ENCODE measurements around the gene CELF4.

Gene CELF4

DNA sequence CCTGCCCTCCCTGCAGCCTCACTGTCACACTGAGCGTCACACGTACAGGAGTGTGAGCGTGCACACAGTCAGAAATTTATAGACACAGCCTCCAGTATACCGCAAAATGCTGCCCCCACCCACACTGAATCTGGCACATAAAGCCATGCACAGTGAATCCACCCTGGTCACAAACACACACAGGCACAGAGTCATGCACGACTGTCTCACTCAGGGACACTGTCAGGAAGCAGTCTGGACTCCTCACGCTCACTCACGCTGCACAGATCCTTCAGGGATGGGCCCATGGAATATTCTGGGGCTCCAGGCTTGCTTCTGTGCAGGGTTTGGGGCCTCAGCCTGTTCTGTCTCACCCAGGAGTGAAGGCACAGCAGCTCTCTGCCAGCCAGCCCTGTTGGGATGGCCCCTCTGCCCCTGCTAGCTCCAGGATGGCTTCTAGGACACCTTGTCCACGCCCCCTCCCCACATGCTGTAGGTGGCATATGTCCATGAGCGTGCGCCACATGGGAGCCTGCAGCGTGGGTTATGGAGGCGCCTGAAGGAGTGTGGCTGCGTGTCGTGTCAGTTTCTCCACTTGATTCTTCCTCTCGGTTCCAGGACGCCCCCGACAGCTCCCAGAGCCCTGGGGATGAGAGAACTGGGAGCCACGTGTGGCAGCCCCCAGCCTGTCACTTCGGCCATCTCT, 175.8 kb downstream of the CELF4 start:
- H3K4me3 ChIP-seq (ENCODE audit: low read length), result no peak overlapping the region
- no peak for TF ChIP-seq ZNF274 (IDR thresholded peaks at IDR 0.05; ENCODE audit: low read depth, low read length)

DNA sequence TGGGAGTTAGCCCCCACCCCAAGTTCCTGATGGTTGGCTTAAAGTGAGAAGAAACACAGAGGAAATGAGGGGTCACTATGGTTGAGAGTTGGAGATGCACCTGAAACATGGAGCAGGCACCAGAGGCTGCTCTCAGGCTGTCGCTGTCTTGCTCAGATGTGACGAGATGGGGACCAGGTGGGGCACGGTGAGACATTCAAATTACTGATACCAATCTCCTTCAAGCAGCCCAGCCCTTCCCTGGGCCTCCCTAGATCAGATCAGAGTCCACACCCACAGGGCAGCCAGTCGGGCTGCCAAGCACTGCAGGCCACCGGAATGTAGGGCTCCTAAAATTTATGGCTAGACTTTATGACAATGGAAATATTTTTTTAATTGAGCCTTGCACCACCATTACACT, 176.6 kb downstream of the CELF4 start:
- no peak for TF ChIP-seq ZNF274 (IDR thresholded peaks at IDR 0.05; ENCODE audit: low read depth, low read length)

GRCh38 chr18:37388413-37388812, 177.2 kb downstream of the CELF4 start:
- H3K4me3 ChIP-seq (ENCODE audit: low read length), result no peak overlapping the region
- TF ChIP-seq ZNF274 (IDR thresholded peaks at IDR 0.05; ENCODE audit: low read depth, low read length), result no peak

More for the DNA sequence above, 176.6 kb downstream of the CELF4 start:
- H3K4me3 ChIP-seq (ENCODE audit: low read length), result no peak overlapping the region

DNA sequence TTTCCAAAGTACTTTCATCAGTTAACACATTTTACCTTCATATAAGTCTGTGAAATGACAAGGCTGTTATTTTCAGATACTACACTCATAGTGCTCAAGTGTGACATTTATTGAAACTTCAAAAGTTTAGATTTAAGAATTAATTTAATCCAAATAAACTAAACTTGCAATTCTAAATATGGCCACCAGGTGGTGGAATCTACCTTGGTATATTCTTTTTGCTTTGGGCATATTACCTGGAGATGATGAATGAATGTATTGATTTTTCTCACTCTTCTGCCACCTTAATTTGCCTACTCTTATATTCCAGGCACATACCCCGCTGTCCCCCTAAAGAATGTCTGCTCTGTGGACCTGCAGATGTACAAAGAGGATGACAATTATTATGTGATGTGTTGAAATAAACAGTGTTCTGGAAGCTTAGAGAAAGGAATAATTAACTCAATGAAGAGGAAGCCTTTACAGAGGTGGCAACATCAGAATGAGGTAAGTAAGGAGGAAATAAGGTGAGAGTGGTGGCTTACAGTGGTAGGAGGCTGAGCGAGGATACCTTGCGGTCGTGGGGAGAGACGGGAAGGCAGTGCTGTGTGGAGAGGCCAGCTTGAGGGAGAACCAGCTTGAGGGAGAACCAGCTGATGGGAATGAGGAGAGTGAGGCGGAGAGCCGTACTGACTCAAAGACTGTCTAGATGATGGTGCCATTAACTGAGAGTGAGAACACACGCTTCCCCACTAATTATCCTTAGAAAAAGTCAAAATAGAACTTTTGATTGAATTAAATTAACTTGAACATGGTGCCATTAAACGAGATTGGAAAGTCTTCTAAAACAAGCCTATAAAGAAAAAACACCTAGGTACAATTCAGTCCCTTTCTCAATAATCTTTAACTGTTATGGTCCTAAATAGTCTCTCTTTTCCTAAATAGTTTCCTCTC, 179.5 kb downstream of the CELF4 start:
- no peak for TF ChIP-seq ZNF274 (IDR thresholded peaks at IDR 0.05; ENCODE audit: low read depth, low read length)
- no peak overlapping the region for H3K4me3 ChIP-seq (ENCODE audit: low read length)

GRCh38 chr18:37383846-37384595, 181.6 kb downstream of the CELF4 start:
- no peak overlapping the region for H3K4me3 ChIP-seq (ENCODE audit: low read length)
- no peak for TF ChIP-seq ZNF274 (IDR thresholded peaks at IDR 0.05; ENCODE audit: low read depth, low read length)

DNA sequence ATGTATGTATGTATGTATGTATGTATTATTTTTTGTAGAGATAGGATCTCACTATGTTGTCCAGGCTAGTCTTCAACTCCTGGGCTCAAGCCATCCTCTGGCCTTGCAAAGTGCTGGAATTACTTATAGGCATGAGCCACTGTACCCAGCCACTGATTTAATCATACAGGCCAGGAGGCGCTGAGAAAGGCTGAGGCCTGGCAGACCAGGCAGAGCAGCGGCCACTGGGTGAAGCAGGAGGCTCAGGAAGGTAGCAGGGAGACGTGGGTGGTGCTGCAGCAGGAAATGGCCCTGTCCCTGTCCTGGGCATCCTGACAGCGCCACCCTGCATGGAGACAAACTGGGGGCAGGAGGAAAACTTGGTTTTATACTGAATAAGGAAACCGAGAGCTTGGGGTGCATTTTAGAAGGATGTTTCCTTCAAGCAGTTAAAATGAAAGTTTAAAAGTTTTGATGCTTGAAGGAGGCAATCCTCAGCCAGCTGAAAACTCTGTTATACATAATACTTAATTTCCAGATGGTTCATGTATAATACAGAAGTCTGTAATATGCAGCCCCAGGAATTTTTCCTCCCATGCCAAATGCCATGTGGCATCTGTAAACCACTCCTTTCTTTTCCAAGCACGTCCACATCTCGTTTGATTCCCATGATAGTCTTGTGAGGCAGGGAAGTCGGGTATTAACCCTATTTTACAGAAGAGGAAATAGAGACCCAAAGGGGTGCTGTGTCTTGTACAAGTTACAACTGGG, 182.4 kb downstream of the CELF4 start:
- H3K4me3 ChIP-seq (ENCODE audit: low read length), result no peak overlapping the region
- TF ChIP-seq ZNF274 (IDR thresholded peaks at IDR 0.05; ENCODE audit: low read depth, low read length), result no peak

DNA sequence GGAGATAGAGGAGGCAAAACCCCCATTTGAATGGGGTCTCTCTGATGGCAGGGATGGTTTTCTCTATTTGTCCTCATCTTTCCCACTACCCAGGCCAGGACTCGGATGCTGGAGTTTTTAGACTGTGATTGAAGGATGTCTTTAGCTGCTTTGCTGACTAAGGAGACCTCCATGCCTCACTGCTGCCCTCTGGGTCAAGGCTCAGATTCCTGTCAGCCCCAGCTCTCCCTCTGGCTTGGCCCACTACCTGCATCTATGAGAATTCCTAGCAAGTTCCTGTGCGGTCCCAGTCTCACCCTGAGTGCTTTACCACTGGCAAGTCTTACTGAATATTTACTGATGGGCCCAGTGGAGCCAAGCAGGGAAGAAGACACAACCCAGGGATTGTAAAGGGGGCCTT, 184.0 kb downstream of the CELF4 start:
- H3K4me3 ChIP-seq (ENCODE audit: low read length), result no peak overlapping the region
- no peak for TF ChIP-seq ZNF274 (IDR thresholded peaks at IDR 0.05; ENCODE audit: low read depth, low read length)

DNA sequence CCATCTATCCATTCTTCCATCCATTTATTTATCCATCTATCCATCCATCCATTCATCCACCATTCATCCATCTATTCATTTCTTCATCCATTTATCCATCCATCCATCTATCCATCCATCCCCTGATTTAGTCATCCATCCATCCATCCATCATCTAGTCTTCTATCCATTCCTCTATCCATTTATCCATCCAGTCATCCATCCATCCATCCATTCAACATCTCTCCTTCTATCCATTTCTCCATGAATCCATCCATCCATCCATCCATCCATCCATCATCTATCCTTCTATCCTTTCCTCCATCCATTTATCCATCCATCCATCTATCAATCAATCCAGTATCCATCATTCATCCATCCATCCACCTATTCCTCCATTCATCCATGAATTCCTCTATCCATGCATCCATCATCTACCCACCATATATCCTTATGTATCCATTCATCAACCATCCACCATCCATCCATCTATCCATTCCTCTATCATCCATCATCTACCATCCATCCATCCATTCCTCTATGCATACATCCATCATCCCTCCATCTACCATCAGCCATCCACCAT, 185.0 kb downstream of the CELF4 start:
- no peak overlapping the region for H3K4me3 ChIP-seq (ENCODE audit: low read length)
- TF ChIP-seq ZNF274 (IDR thresholded peaks at IDR 0.05; ENCODE audit: low read depth, low read length), result no peak

- no peak overlapping the region for H3K4me3 ChIP-seq (ENCODE audit: low read length)
- no peak for TF ChIP-seq ZNF274 (IDR thresholded peaks at IDR 0.05; ENCODE audit: low read depth, low read length)
Measured at GRCh38 chr18:37378336-37379010, 187.1 kb downstream of the CELF4 start.

DNA sequence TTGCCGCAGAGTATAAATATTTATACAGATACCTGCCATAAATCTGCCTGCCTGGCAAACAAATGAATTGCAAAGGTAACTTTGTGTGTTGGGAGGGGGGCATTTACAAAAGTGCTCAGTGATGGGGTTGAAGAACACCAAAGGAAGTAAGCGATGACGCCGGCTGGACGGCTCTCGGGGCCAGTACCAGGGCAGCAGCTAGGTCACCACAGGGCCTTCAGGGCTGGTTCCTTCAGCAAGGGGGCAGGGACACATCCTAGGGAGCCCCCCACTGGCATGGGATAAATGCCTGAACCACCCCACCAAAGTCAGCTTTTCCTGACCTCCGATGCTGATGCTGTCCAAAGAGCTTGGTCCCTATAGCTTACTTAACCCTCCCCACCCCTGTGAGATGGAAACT, 190.4 kb downstream of the CELF4 start:
- no peak for TF ChIP-seq ZNF274 (IDR thresholded peaks at IDR 0.05; ENCODE audit: low read depth, low read length)
- H3K4me3 ChIP-seq (ENCODE audit: low read length), result no peak overlapping the region

- TF ChIP-seq ZNF274 (IDR thresholded peaks at IDR 0.05; ENCODE audit: low read depth, low read length), result no peak
- H3K4me3 ChIP-seq (ENCODE audit: low read length), result no peak overlapping the region
Measured at GRCh38 chr18:37368110-37368954, 197.3 kb downstream of the CELF4 start.

- no peak for TF ChIP-seq ZNF274 (IDR thresholded peaks at IDR 0.05; ENCODE audit: low read depth, low read length)
Measured at GRCh38 chr18:37364237-37364636, 201.4 kb downstream of the CELF4 start.

More at GRCh38 chr18:37364237-37364636, 201.4 kb downstream of the CELF4 start:
- H3K4me3 ChIP-seq (ENCODE audit: low read length), result no peak overlapping the region
